NB4 (cell line): Measurements from ENCODE around the gene STUM.

Experiments used
- MAX ChIP-seq: IDR thresholded peaks from 2 replicates; pipeline ENCODE4 v1.6.1; 2011; ENCODE audit warnings: low read depth, low read length
- POLR2A ChIP-seq: IDR thresholded peaks from 2 replicates; pipeline ENCODE4 v1.6.1; 2011; ENCODE audit warnings: mild to moderate bottlenecking; ENCODE audit not compliant: insufficient read length; ENCODE audit errors: extremely low read depth

- TF ChIP-seq MAX (no peak), POLR2A (no peak)
Observed at GRCh38 chr1:226634611-226635246, 86.2 kb downstream of the STUM start.
